ENCODE results near the gene NKTR. TPM values are rescaled to one million over a fixed set of nuclear protein-coding genes. Genes with fewer than 3 reads are reported as not detected.

NKTR gene
- total and polyA plus RNA-seq, 7 donors, result 9.0 to 23.0 (median 14.1) TPM

GRCh38 chr3:42640129-42640528, 39.6 kb downstream of the NKTR start:
- Histone ChIP-seq H3K27ac (no peak overlapping the region), H3K36me3 (ENCODE audit: insufficient read depth in 1 of 2, low read depth in 1 of 2) (peaks cover 29 to 100% of the 10 kb centered on the region in 2 donors), H3K4me1 (no peaks in the 10 kb centered on the region), H3K9me3 (no peaks in the 10 kb centered on the region), H3K4me3 (no peak overlapping the region), H3K27me3 (ENCODE audit: insufficient read depth in 3 of 3, low read length in 2 of 3) (no peaks in the 10 kb centered on the region)
- intact Hi-C loops (cut with DNase I), result no loop called here
- DNase-seq (no peak), ATAC-seq (no peak)
- TF ChIP-seq, protein P1, sequence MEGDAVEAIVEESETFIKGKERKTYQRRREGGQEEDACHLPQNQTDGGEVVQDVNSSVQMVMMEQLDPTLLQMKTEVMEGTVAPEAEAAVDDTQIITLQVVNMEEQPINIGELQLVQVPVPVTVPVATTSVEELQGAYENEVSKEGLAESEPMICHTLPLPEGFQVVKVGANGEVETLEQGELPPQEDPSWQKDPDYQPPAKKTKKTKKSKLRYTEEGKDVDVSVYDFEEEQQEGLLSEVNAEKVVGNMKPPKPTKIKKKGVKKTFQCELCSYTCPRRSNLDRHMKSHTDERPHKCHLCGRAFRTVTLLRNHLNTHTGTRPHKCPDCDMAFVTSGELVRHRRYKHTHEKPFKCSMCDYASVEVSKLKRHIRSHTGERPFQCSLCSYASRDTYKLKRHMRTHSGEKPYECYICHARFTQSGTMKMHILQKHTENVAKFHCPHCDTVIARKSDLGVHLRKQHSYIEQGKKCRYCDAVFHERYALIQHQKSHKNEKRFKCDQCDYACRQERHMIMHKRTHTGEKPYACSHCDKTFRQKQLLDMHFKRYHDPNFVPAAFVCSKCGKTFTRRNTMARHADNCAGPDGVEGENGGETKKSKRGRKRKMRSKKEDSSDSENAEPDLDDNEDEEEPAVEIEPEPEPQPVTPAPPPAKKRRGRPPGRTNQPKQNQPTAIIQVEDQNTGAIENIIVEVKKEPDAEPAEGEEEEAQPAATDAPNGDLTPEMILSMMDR (IDR thresholded peaks at IDR 0.05), result no peak

DNA sequence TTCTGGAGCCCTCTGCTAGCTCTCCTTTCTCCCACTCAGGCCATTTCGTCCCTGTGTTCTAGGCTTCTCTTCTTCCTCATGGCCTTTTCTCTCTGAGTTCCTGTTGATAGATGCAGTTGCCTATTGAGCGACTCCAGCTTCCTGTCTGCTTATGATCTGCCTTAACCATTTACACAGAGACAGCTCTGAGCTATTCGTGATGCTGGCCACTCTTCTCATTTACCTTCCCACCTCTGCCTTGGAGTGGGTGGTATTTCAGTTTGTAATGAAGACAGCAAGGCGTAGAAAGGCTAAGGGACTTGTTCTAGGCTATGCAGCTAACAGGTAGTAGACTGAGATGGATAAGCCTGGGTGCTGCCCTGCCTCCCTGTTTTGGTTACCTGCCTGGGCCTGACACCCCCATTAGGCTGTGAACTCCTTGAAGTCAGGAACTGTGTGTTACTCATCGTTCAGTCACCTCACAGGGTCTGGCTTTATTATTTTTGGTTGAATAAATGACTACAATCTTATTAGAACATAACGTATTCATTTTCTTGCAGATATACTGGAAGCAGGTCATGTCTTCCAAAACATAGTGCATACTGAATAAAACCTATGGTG, 40.4 kb downstream of the NKTR start:
- ATAC-seq (no peak), DNase-seq (no peak)
- no peaks in the 10 kb centered on the region for H3K9me3 ChIP-seq
- no peak overlapping the region for H3K27ac ChIP-seq
- intact Hi-C loops (cut with DNase I), result no loop called here
- no peaks in the 10 kb centered on the region for H3K27me3 ChIP-seq (ENCODE audit: insufficient read depth in 3 of 3, low read length in 2 of 3)
- no peaks in the 10 kb centered on the region for H3K4me1 ChIP-seq
- TF ChIP-seq, protein P1 (IDR thresholded peaks at IDR 0.05), result no peak
- no peak overlapping the region for H3K4me3 ChIP-seq
- H3K36me3 ChIP-seq (ENCODE audit: insufficient read depth in 1 of 2, low read depth in 1 of 2), result peaks cover 29 to 100% of the 10 kb centered on the region in 2 donors
- WGBS, 3 donors, result 78 to 89% (median 86%) methylated on average over 6 of the region's 6 CpGs

DNA sequence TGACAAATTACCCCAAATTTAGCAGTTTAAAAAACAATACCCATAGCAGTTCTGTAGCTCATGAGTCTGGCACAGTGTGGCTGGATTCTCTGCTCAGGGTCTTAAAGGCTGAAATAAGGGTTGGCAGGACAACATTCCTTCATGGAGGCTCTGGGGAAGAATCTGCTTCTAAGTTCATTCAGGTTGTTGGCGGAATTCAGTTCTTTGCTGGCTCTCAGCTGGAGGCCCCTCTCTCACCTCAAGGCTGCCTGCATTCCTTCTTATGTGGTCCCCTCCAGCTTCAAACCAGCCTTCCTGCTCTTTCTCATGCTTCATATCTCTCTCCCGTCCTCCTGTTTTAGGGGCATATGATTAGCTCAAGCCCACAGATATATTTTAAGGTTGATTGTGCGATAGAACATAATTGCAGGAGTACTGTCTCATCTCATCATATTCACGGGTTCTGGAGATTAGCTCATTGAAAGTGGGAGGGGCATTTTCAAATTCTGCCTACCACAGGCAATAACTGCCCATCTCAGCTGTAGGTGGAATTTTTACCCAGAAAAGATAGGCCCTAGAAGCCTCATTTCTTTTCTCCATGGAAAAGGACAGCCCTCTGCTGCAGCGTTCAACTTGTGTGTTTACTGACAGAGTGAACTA, 47.5 kb downstream of the NKTR start:
- Histone ChIP-seq H3K27me3 (ENCODE audit: insufficient read depth in 3 of 3, low read length in 2 of 3) (no peaks in the 10 kb centered on the region), H3K4me3 (no peak overlapping the region), H3K36me3 (ENCODE audit: insufficient read depth in 1 of 2, low read depth in 1 of 2) (peaks cover 15 to 61% of the 10 kb centered on the region in 2 donors), H3K27ac (no peak overlapping the region), H3K4me1 (peaks cover 16% of the 10 kb centered on the region), H3K9me3 (no peaks in the 10 kb centered on the region)
- intact Hi-C loops (cut with DNase I), result no loop called here
- ATAC-seq (no peak), DNase-seq (no peak)
- TF ChIP-seq, protein P1 (IDR thresholded peaks at IDR 0.05), result no peak
- WGBS, 3 donors, result 79 to 84% (median 80%) methylated on average over 5 of the region's 5 CpGs

- WGBS, 3 donors, result 70 to 79% (median 73%) methylated on average over 2 of the region's 2 CpGs
- ATAC-seq (no peak), DNase-seq (no peak)
- no peaks in the 10 kb centered on the region for H3K27me3 ChIP-seq (ENCODE audit: insufficient read depth in 3 of 3, low read length in 2 of 3)
- H3K9me3 ChIP-seq, result no peaks in the 10 kb centered on the region
- H3K4me1 ChIP-seq, result peaks cover 23% of the 10 kb centered on the region
- TF ChIP-seq, protein P1 (IDR thresholded peaks at IDR 0.05), result no peak
- intact Hi-C loops (cut with DNase I), result no loop called here
- H3K36me3 ChIP-seq (ENCODE audit: insufficient read depth in 1 of 2, low read depth in 1 of 2), result peaks cover 14 to 50% of the 10 kb centered on the region in 2 donors
- no peak overlapping the region for H3K4me3 ChIP-seq
- H3K27ac ChIP-seq, result peak overlapping the region; percentile 16
Observed at GRCh38 chr3:42649006-42649405, 48.5 kb downstream of the NKTR start.
